IMR-90 (cell line): ENCODE results near the gene TRIM42. TPM values are rescaled to one million over a fixed set of nuclear protein-coding genes. Genes with fewer than 3 reads are reported as not detected.

Source experiments
- ATAC-seq: fragments of 200-7000 bp; cut with Tn5 transposase; 2 replicates; pipeline ENCODE4 v1.9.1; 2020; ENCODE audit warnings: low read depth, mild to moderate bottlenecking, moderate library complexity
- BruUV-seq: library from RNA; stranded (reverse); fragments of 400-500 nt; replicated peaks from 2 replicates; lab custom pipeline; 2021; lab: Mats Ljungman, UMichigan
- CTCF ChIA-PET: fragments of 300-600 bp; formaldehyde crosslinking; extraction: SDS; loops from one replicate; lab custom pipeline; 2021; ENCODE audit warnings: antibody characterized with exemption; lab: Yijun Ruan, JAX
- POLR2A ChIA-PET: fragments of 300-600 bp; sonication (Branson Sonifier 250); formaldehyde crosslinking; loops from one replicate; lab custom pipeline; 2022; ENCODE audit warnings: antibody characterized with exemption; ENCODE audit not compliant: unreplicated experiment; lab: Charles Lee
- DNase-seq: peaks from one replicate; pipeline ENCODE4 v3.0.0; 2013
- H2AFZ ChIP-seq: replicated peaks from 2 replicates; pipeline ENCODE3; 2013; ENCODE audit warnings: low read length, mild to moderate bottlenecking; ENCODE audit not compliant: poor library complexity
- H2AK5ac ChIP-seq: 2 replicates; pipeline ENCODE4 v1.6.1; 2013; ENCODE audit warnings: low read depth, low read length, inconsistent platforms
- H2AK9ac ChIP-seq: replicated peaks from 2 replicates; pipeline ENCODE3; 2013; ENCODE audit warnings: mild to moderate bottlenecking, low read depth, low read length, moderate library complexity; ENCODE audit not compliant: poor library complexity
- H2BK120ac ChIP-seq: 2 replicates; pipeline ENCODE4 v1.6.1; 2013; ENCODE audit warnings: low read depth, low read length, inconsistent platforms
- H2BK15ac ChIP-seq: 3 replicates; pipeline ENCODE4 v1.6.1; 2013; ENCODE audit warnings: low read depth, low read length, inconsistent platforms
- H2BK20ac ChIP-seq: 2 replicates; pipeline ENCODE4 v1.6.1; 2013; ENCODE audit warnings: low read depth, mild to moderate bottlenecking, inconsistent platforms, low read length, moderate library complexity
- H2BK5ac ChIP-seq: 2 replicates; pipeline ENCODE4 v1.6.1; 2013; ENCODE audit warnings: mild to moderate bottlenecking, low read depth, low read length, inconsistent platforms; ENCODE audit not compliant: poor library complexity, severe bottlenecking
- H3K14ac ChIP-seq: replicated peaks from 2 replicates; pipeline ENCODE4 v1.6.1; 2013; ENCODE audit warnings: low read depth, low read length, inconsistent platforms
- H3K18ac ChIP-seq: 2 replicates; pipeline ENCODE4 v1.6.1; 2013; ENCODE audit warnings: low read depth, low read length, control low read depth
- H3K23ac ChIP-seq: 2 replicates; pipeline ENCODE4 v1.6.1; 2013; ENCODE audit warnings: low read depth, low read length, inconsistent platforms
- H3K27ac ChIP-seq: 2 replicates; pipeline ENCODE4 v1.5.1; 2013; ENCODE audit warnings: mild to moderate bottlenecking, control low read depth, low read length; ENCODE audit not compliant: insufficient read depth
- H3K27me3 ChIP-seq: 2 replicates; pipeline ENCODE4 v1.6.1; 2013; ENCODE audit warnings: low read length; ENCODE audit not compliant: control insufficient read depth, insufficient read depth
- H3K36me3 ChIP-seq: 2 replicates; pipeline ENCODE4 v1.6.1; 2013; ENCODE audit warnings: low read length, mixed read lengths; ENCODE audit not compliant: control insufficient read depth, insufficient read depth
- H3K4ac ChIP-seq: 2 replicates; pipeline ENCODE4 v1.6.1; 2013; ENCODE audit warnings: low read depth, low read length, inconsistent platforms
- H3K4me1 ChIP-seq: 2 replicates; pipeline ENCODE4 v1.6.1; 2013; ENCODE audit warnings: low read length, mixed read lengths; ENCODE audit not compliant: control insufficient read depth, insufficient read depth
- H3K4me2 ChIP-seq: 2 replicates; pipeline ENCODE4 v1.6.1; 2013; ENCODE audit warnings: low read depth, mild to moderate bottlenecking, control low read depth, low read length, moderate library complexity
- H3K4me3 ChIP-seq: 2 replicates; pipeline ENCODE4 v1.5.1; 2013; ENCODE audit warnings: low read depth, mild to moderate bottlenecking, control low read depth, low read length, moderate library complexity; ENCODE audit not compliant: insufficient read depth
- H3K56ac ChIP-seq: 2 replicates; pipeline ENCODE4 v1.6.1; 2013; ENCODE audit warnings: low read length, inconsistent platforms; ENCODE audit not compliant: insufficient read depth; ENCODE audit errors: extremely low read depth
- H3K79me1 ChIP-seq, 2 experiments: 2 replicates each; pipeline ENCODE4 v1.6.1; 2013; ENCODE audit warnings: low read length in 2 of 2, inconsistent platforms in 1 of 2, low read depth in 1 of 2
- H3K9ac ChIP-seq: 2 replicates; pipeline ENCODE4 v1.6.1; 2013; ENCODE audit warnings: low read depth, low read length, control low read depth
- H3K9me1 ChIP-seq: 2 replicates; pipeline ENCODE4 v1.6.1; 2013; ENCODE audit warnings: low read length, inconsistent platforms; ENCODE audit not compliant: insufficient read depth
- H3K9me3 ChIP-seq: 2 replicates; pipeline ENCODE4 v1.6.1; 2013; ENCODE audit warnings: low read length; ENCODE audit not compliant: control insufficient read depth, insufficient read depth
- H4K20me1 ChIP-seq: 2 replicates; pipeline ENCODE4 v1.6.1; 2013; ENCODE audit warnings: low read length, inconsistent platforms; ENCODE audit not compliant: insufficient read depth
- H4K5ac ChIP-seq: 2 replicates; pipeline ENCODE4 v1.6.1; 2013; ENCODE audit warnings: mild to moderate bottlenecking, low read depth, low read length, control low read depth
- H4K8ac ChIP-seq, 2 experiments: 2 replicates each; pipeline ENCODE4 v1.6.1; 2013; ENCODE audit warnings: low read depth in 2 of 2, low read length in 2 of 2, control low read depth in 1 of 2, inconsistent platforms in 1 of 2
- H4K91ac ChIP-seq: 2 replicates; pipeline ENCODE4 v1.6.1; 2013; ENCODE audit warnings: low read depth, low read length, inconsistent platforms; ENCODE audit not compliant: insufficient read depth
- BHLHE40 ChIP-seq: fragments of 150-350 bp; IDR thresholded peaks from 2 replicates; pipeline ENCODE4 v1.6.1; 2016; ENCODE audit warnings: mild to moderate bottlenecking, low read depth, low read length
- CEBPB ChIP-seq: IDR thresholded peaks from 2 replicates; pipeline ENCODE4 v1.6.1; 2012; ENCODE audit warnings: low read depth, low read length, improper control_type of control experiment
- CHD1 ChIP-seq: IDR thresholded peaks from 2 replicates; pipeline ENCODE4 v1.6.1; 2012; ENCODE audit warnings: low read depth, low read length, improper control_type of control experiment
- CTCF ChIP-seq: conservative IDR thresholded peaks from 2 replicates; pipeline ENCODE4 v1.5.1; 2012; ENCODE audit warnings: mild to moderate bottlenecking, low read depth, low read length, improper control_type of control experiment
- ELK1 ChIP-seq: fragments of 150-350 bp; IDR thresholded peaks from 2 replicates; pipeline ENCODE4 v1.6.1; 2016; ENCODE audit warnings: low read depth, mild to moderate bottlenecking, low read length, moderate library complexity, borderline replicate concordance
- FOS ChIP-seq: fragments of 150-350 bp; IDR thresholded peaks from 2 replicates; pipeline ENCODE4 v1.6.1; 2016; ENCODE audit warnings: low read depth, low read length
- MAFK ChIP-seq: IDR thresholded peaks from 2 replicates; pipeline ENCODE4 v1.6.1; 2012; ENCODE audit warnings: low read depth, low read length, improper control_type of control experiment
- MAZ ChIP-seq: IDR thresholded peaks from 2 replicates; pipeline ENCODE4 v1.6.1; 2012; ENCODE audit warnings: low read depth, mild to moderate bottlenecking, low read length, improper control_type of control experiment, moderate library complexity, borderline replicate concordance
- MXI1 ChIP-seq: IDR thresholded peaks from 2 replicates; pipeline ENCODE4 v1.6.1; 2012; ENCODE audit warnings: low read depth, mild to moderate bottlenecking, low read length, moderate library complexity, borderline replicate concordance
- NFE2L2 ChIP-seq: fragments of 150-350 bp; IDR thresholded peaks from 2 replicates; pipeline ENCODE4 v1.6.1; 2016; ENCODE audit warnings: low read depth, mild to moderate bottlenecking, low read length
- POLR2A ChIP-seq: IDR thresholded peaks from 2 replicates; pipeline ENCODE4 v1.6.1; 2012; ENCODE audit warnings: mild to moderate bottlenecking, low read depth, low read length
- RAD21 ChIP-seq: IDR thresholded peaks from 2 replicates; pipeline ENCODE4 v1.6.1; 2012; ENCODE audit warnings: low read length, improper control_type of control experiment
- RCOR1 ChIP-seq: IDR thresholded peaks from 2 replicates; pipeline ENCODE4 v1.6.1; 2012; ENCODE audit warnings: mild to moderate bottlenecking, low read length, improper control_type of control experiment; ENCODE audit not compliant: insufficient replicate concordance
- RFX5 ChIP-seq: IDR thresholded peaks from 2 replicates; pipeline ENCODE4 v1.8.0; 2012; ENCODE audit warnings: low read depth, mild to moderate bottlenecking, low read length, moderate library complexity
- SMC3 ChIP-seq: fragments of 150-350 bp; IDR thresholded peaks from 2 replicates; pipeline ENCODE4 v1.6.1; 2016; ENCODE audit warnings: low read depth, mild to moderate bottlenecking, antibody characterized with exemption, low read length, moderate library complexity
- USF2 ChIP-seq: fragments of 150-350 bp; IDR thresholded peaks from 2 replicates; pipeline ENCODE4 v1.6.1; 2017; ENCODE audit warnings: mild to moderate bottlenecking, antibody characterized with exemption, low read length, low read depth
- WGBS, 2 experiments: methylation state at CpG; one replicate each; pipeline versions ENCODE4 v1.1.5 to v1.1.7; 2013; ENCODE audit warnings: missing lambda C conversion rate in 2 of 2; ENCODE audit not compliant: insufficient read length in 1 of 2; ENCODE audit errors: extremely low coverage in 2 of 2; 5-methylcytosine and 5-hydroxymethylcytosine counted together
- dilution Hi-C: fragments of 300-500 bp; cut with HindIII; formaldehyde crosslinking; loops from one replicate; pipeline ENCODE4 v1.14.3; 2018; ENCODE audit warnings: low sequenced_read_pairs; ENCODE audit not compliant: unreplicated experiment
- in situ Hi-C: fragments of 300-500 bp; cut with MboI; formaldehyde crosslinking; loops from 3 replicates; pipeline ENCODE4 v1.14.3; 2019; ENCODE audit warnings: low sequenced_read_pairs, inconsistent platforms, mixed read lengths
- intact Hi-C: fragments of 100-400 bp; cut with micrococcal nuclease; formaldehyde crosslinking; loops from 2 replicates; pipeline ENCODE4 v1.10.0; 2022
- polyA plus RNA-seq, 3 experiments: library from polyadenylated mRNA; depleted of rRNA; stranded (reverse); fragments of >200 nt; gene quantifications; 2 replicates each; pipeline ENCODE4 v1.2.3, GENCODE V29; 2012; ENCODE audit warnings: low replicate concordance in 1 of 3
- total RNA-seq: library from RNA; depleted of rRNA; stranded (reverse); fragments of >200 nt; gene quantifications from 2 replicates; pipeline ENCODE4 v1.2.3, GENCODE V29; 2012

The TRIM42 gene
- total and polyA plus RNA-seq, 2 of the 4 experiments (the other 2 are of a cell fraction): not detected

GRCh38 chr3:140636406-140637138 lies 41.3 kb upstream of the TRIM42 start:
- H4K20me1 ChIP-seq: no peaks in the 10 kb centered on the region
- H3K9ac ChIP-seq: no peak overlapping the region
- H2AK5ac ChIP-seq: no peak overlapping the region
- H2BK20ac ChIP-seq: no peak overlapping the region
- no peak overlapping the region for H2AFZ ChIP-seq
- H2BK120ac ChIP-seq: no peak overlapping the region
- H3K9me1 ChIP-seq: no peaks in the 10 kb centered on the region
- H2BK5ac ChIP-seq: no peak overlapping the region
- no peaks in the 10 kb centered on the region for H3K4me1 ChIP-seq
- H3K27ac ChIP-seq: no peak overlapping the region
- in situ Hi-C loops (no loop called here), dilution Hi-C loops (no loop called here), intact Hi-C loops (no loop called here)
- peaks cover 4% of the 10 kb centered on the region; the same call in 1 of the 2 replicates for H3K9me3 ChIP-seq
- H4K8ac ChIP-seq: no peak overlapping the region
- H3K14ac ChIP-seq: no peak overlapping the region
- ATAC-seq: no peak
- no peak overlapping the region for H3K4me2 ChIP-seq
- DNase-seq: no peak
- H3K23ac ChIP-seq: no peak overlapping the region
- POLR2A ChIA-PET: no interaction called here
- no peak overlapping the region for H3K4me3 ChIP-seq
- no peak overlapping the region for H3K56ac ChIP-seq
- no peak overlapping the region for H3K18ac ChIP-seq
- no peak for TF ChIP-seq CHD1
- TF ChIP-seq FOS: no peak
- TF ChIP-seq MAZ: no peak
- TF ChIP-seq NFE2L2: no peak
- no peak for TF ChIP-seq SMC3
- TF ChIP-seq BHLHE40: no peak
- no peak for TF ChIP-seq RCOR1
- no peak for TF ChIP-seq POLR2A
- no peak for TF ChIP-seq RAD21
- TF ChIP-seq CTCF: no peak
- no peak for TF ChIP-seq ELK1
- no peak for TF ChIP-seq RFX5
- TF ChIP-seq MAFK: no peak
- TF ChIP-seq MXI1: no peak
- no peak for TF ChIP-seq CEBPB
- TF ChIP-seq USF2: no peak
- H4K91ac ChIP-seq: no peak overlapping the region
- H3K79me1 ChIP-seq: no peaks in the 10 kb centered on the region
- H3K4ac ChIP-seq: no peak overlapping the region
- no TSS peak for BruUV-seq
- H4K5ac ChIP-seq: no peak overlapping the region
- H3K36me3 ChIP-seq: no peaks in the 10 kb centered on the region
- 40% methylated on average over 1 of the region's 6 CpGs; no CpG with 5 or more reads in 1 of the 2 experiments for WGBS, 2 experiments
- no peak overlapping the region for H2AK9ac ChIP-seq
- no peak overlapping the region for H2BK15ac ChIP-seq
- CTCF ChIA-PET: no interaction called here
- H3K27me3 ChIP-seq: no peaks in the 10 kb centered on the region
